ACC112 (cell line): Measurements from ENCODE around the gene TOP1.

ENCODE experiments used
- H2AFZ ChIP-seq: fragments of 200-600 bp; sonication (generic); one replicate; pipeline ENCODE4 v1.6.0; 2017; ENCODE audit warnings: antibody characterized with exemption, low read length; ENCODE audit not compliant: unreplicated experiment
- H3K27ac ChIP-seq: fragments of 200-600 bp; sonication (generic); 2 replicates; pipeline ENCODE4 v1.5.1; 2014; ENCODE audit warnings: low read depth, mild to moderate bottlenecking, antibody characterized with exemption, low read length, moderate library complexity
- H3K27me3 ChIP-seq: fragments of 200-600 bp; sonication (generic); 2 replicates; pipeline ENCODE4 v1.6.1; 2014; ENCODE audit warnings: mild to moderate bottlenecking, antibody characterized with exemption, low read length, moderate library complexity, mixed read lengths; ENCODE audit not compliant: insufficient read depth
- H3K36me3 ChIP-seq: fragments of 200-600 bp; sonication (generic); 2 replicates; pipeline ENCODE4 v1.6.1; 2016; ENCODE audit warnings: mild to moderate bottlenecking, antibody characterized with exemption, low read length, moderate library complexity, mixed read lengths; ENCODE audit not compliant: insufficient read depth
- H3K4me1 ChIP-seq: fragments of 200-600 bp; sonication (generic); one replicate; pipeline ENCODE4 v1.6.1; 2016; ENCODE audit warnings: low read length, mixed read lengths; ENCODE audit not compliant: insufficient read depth, unreplicated experiment, control insufficient read depth
- H3K4me3 ChIP-seq: fragments of 200-600 bp; sonication (generic); 2 replicates; pipeline ENCODE4 v1.5.1; 2014; ENCODE audit warnings: mild to moderate bottlenecking, low read depth, low read length
- H3K79me2 ChIP-seq: fragments of 200-600 bp; sonication (generic); one replicate; pipeline ENCODE4 v1.6.0; 2016; ENCODE audit warnings: low read length; ENCODE audit not compliant: control insufficient read depth, unreplicated experiment, insufficient read depth

The TOP1 gene

DNA sequence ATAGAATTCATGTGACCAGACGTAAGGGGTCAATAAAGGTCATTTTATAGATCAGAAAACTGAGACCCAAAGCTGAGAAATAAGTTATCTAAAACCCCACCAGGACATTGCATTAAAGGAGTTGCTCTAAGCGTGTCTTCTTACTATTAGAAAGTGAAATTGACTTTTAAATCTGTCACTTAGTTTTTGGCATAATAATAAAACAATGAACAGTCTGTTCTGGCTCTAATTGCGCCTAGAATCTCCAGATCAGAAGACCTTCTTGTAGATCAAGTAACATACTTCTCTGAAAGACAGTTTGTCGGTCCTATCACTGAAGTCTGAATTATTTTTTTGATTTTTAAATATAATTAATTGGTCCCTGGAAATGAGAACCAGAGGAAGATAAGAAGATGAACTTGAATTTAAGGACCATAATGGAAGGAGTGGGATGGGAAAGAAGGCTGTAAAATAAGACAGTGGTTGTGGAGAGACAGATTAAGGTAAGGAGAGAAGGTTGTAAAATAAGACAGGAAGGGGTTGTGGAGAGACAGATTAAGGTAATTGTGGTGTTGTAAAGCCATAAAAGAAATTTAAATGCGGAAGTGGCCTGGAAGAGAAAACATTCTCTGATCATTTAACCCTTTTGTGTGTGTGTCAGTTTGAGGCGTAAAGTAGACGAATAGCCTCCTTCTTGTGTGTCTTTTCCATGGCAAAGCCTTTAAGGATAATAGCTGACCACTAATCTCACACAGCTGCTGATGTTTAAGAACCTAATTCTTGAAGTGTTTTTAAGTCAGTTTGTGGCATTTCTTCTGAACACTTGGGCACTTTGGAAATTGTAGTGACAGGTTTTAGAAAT, 20.1 kb downstream of the TOP1 start:
- Histone ChIP-seq H3K36me3 (no peaks in the 10 kb centered on the region), H3K4me1 (peaks cover 74% of the 10 kb centered on the region), H3K27ac (peak overlapping the region; percentile 70), H3K27me3 (no peaks in the 10 kb centered on the region), H3K4me3 (peak overlapping the region; percentile 79), H2AFZ (peak overlapping the region; percentile 20), H3K79me2 (peaks cover 97% of the 10 kb centered on the region)

DNA sequence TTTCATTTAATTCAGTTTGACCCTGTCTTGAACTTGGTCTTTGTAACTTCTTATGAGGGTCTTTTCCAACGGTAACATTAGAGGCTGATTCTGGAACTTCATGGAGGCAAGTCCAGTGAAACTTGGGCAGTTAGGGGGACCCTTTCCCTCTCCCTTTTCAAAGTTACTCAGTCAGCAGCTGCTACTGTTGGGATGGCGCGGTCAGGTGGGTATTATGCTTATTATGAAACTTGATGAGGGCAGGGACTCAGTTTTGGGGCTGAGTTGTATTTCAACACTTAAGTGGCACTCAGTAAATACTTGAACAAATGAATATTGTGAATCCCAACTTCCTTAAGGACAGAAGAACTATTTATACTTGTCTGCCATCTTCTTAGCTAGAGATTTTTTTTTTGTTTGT, 20.8 kb downstream of the TOP1 start:
- no peaks in the 10 kb centered on the region for H3K27me3 ChIP-seq
- H2AFZ ChIP-seq, result no peak overlapping the region
- H3K36me3 ChIP-seq, result no peaks in the 10 kb centered on the region
- H3K4me1 ChIP-seq, result peaks cover 80% of the 10 kb centered on the region
- peaks cover 98% of the 10 kb centered on the region for H3K79me2 ChIP-seq
- H3K4me3 ChIP-seq, result peak overlapping the region; percentile 79
- H3K27ac ChIP-seq, result peak overlapping the region; percentile 70; the same call in 1 of the 2 replicates

DNA sequence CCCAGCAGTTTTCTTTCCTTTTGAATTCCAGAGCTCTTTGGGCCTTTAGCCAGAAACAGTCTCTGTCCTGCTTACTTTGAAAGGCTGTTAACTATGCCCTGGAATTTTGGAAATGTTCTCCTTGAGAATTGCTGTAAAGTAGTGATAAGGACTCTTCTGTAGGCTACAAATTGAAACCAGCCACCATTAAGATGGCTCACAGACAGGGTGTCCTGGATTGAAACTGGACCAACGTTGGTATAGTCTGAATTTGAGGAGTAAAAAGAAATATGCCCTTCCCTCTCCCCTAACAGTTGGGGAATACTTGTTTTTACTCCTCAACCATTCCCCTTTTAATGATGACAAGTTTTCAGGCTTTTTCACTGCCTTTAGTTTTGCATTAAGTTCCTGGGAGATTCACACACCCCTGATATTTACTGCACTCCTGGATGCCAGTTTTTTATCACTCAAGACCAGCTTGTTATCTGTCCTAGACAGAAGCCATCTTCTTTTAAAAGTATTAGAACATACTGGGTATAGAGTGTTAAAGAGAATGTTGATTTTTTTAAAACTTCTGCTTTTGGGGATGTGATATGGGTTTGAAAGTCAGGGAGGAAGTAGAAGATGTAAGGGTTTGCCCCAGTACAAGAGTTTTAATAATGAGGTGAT, 21.9 kb downstream of the TOP1 start:
- H2AFZ ChIP-seq, result no peak overlapping the region
- H3K36me3 ChIP-seq, result no peaks in the 10 kb centered on the region; the same call in 1 of the 2 replicates
- H3K27me3 ChIP-seq, result no peaks in the 10 kb centered on the region
- peak overlapping the region; percentile 17; the same call in 1 of the 2 replicates for H3K27ac ChIP-seq
- peaks cover 89% of the 10 kb centered on the region for H3K4me1 ChIP-seq
- H3K79me2 ChIP-seq, result peaks cover 99% of the 10 kb centered on the region
- H3K4me3 ChIP-seq, result 0 out of 2 replicates have a peak overlapping the region, but pooled peaks have one; percentile 7

- Histone ChIP-seq H3K36me3 (no peaks in the 10 kb centered on the region; the same call in 1 of the 2 replicates), H3K27me3 (no peaks in the 10 kb centered on the region), H3K79me2 (peaks cover 98% of the 10 kb centered on the region), H3K27ac (0 out of 2 replicates have a peak overlapping the region, but pooled peaks have one; percentile 17), H2AFZ (no peak overlapping the region), H3K4me3 (no peak overlapping the region), H3K4me1 (peaks cover 88% of the 10 kb centered on the region)
Measured at GRCh38 chr20:41051009-41051825, 22.6 kb downstream of the TOP1 start.

- H2AFZ ChIP-seq, result no peak overlapping the region
- peak overlapping the region; percentile 11; the same call in 1 of the 2 replicates for H3K27ac ChIP-seq
- peaks cover 80% of the 10 kb centered on the region for H3K4me1 ChIP-seq
- no peak overlapping the region for H3K4me3 ChIP-seq
- no peaks in the 10 kb centered on the region; the same call in 1 of the 2 replicates for H3K36me3 ChIP-seq
- peaks cover 96% of the 10 kb centered on the region for H3K79me2 ChIP-seq
- H3K27me3 ChIP-seq, result no peaks in the 10 kb centered on the region
Measured at GRCh38 chr20:41052742-41053419, 24.3 kb downstream of the TOP1 start.

DNA sequence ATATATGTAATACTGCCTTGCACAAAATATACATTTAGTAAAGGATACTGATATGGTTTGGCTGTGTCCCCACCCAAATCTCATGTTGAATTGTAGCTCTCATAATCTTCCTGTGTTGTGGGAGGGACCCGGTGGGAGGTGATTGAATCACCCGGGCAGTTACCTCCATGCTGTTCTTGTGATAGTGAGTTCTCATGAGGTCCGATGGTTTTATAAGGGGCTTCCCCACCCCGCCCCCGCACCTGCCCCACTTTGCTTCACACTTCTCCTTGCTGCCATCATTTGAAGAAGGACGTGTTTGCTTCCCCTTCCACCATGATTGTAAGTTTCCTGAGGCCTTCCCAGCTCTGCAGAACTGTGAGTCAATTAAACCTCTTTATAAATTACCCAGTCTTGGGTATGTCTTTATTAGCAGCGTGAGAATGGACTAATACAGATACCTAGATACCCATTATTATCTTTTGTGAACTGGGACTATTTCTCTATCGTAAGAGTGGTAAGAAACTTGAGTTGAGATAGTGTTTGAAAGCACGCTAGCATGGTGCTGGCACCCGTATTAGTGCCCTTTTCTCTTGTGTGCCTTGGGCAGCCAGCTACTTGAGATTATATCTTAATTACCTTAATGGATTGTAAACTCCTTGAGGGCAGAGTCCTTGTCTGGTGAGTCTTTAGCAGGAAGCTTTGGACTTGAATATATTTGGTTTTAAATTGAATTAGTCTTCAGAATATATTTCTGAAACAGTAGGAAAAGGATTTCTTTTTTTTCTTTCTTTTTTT, 25.6 kb downstream of the TOP1 start:
- H3K4me1 ChIP-seq, result peaks cover 84% of the 10 kb centered on the region
- H3K27ac ChIP-seq, result no peak overlapping the region
- H2AFZ ChIP-seq, result no peak overlapping the region
- H3K79me2 ChIP-seq, result peaks cover 96% of the 10 kb centered on the region
- no peaks in the 10 kb centered on the region for H3K27me3 ChIP-seq
- H3K4me3 ChIP-seq, result no peak overlapping the region
- H3K36me3 ChIP-seq, result no peaks in the 10 kb centered on the region; the same call in 1 of the 2 replicates

GRCh38 chr20:41054847-41055230, 26.2 kb downstream of the TOP1 start:
- Histone ChIP-seq H3K27ac (no peak overlapping the region), H2AFZ (no peak overlapping the region), H3K79me2 (peaks cover 96% of the 10 kb centered on the region), H3K27me3 (no peaks in the 10 kb centered on the region), H3K4me3 (no peak overlapping the region), H3K4me1 (peaks cover 78% of the 10 kb centered on the region), H3K36me3 (peaks cover 2% of the 10 kb centered on the region; the same call in 1 of the 2 replicates)

DNA sequence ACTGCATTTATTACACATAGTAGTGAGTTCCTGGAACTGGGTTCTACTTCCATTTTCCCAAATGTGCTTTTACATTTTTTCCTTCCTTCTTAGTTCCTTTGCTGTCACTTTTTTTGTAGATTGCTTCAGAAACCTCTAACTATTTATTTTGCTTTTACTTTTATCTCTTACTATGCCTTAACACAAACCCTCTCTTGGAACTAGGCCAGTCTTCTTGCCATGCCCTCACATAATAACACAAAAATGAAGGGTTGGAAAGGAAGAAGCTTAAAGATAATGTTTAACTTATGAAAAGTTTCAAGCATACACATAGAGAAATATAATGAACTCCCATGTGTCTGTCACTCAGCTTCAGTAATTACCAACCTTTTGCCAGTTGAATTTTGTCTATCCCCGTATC, 27.1 kb downstream of the TOP1 start:
- H3K36me3 ChIP-seq, result peaks cover 4% of the 10 kb centered on the region
- no peak overlapping the region for H2AFZ ChIP-seq
- peaks cover 96% of the 10 kb centered on the region for H3K79me2 ChIP-seq
- peaks cover 70% of the 10 kb centered on the region for H3K4me1 ChIP-seq
- H3K27me3 ChIP-seq, result no peaks in the 10 kb centered on the region
- peak overlapping the region; percentile 4; the same call in 1 of the 2 replicates for H3K27ac ChIP-seq
- no peak overlapping the region for H3K4me3 ChIP-seq

- Histone ChIP-seq H2AFZ (no peak overlapping the region), H3K27ac (peak overlapping the region; percentile 68), H3K36me3 (peaks cover 27% of the 10 kb centered on the region), H3K4me1 (peaks cover 46% of the 10 kb centered on the region), H3K27me3 (no peaks in the 10 kb centered on the region), H3K79me2 (peaks cover 97% of the 10 kb centered on the region), H3K4me3 (no peak overlapping the region)
Measured at GRCh38 chr20:41057999-41058673, 29.5 kb downstream of the TOP1 start.
